IPS-15b (cell line): ENCODE data around the gene MTG2.
A peak's percentile ranks its signal among the peaks of the same experiment; 100 is the strongest.

Source experiments
- H3K27me3 ChIP-seq: one replicate; pipeline ENCODE4 v1.6.1; 2013; ENCODE audit warnings: low read length; ENCODE audit not compliant: control insufficient read depth, insufficient read depth
- H3K36me3 ChIP-seq: one replicate; pipeline ENCODE4 v1.6.1; 2013; ENCODE audit warnings: low read length; ENCODE audit not compliant: control insufficient read depth, insufficient read depth
- H3K4me1 ChIP-seq: one replicate; pipeline ENCODE4 v1.6.1; 2013; ENCODE audit warnings: mild to moderate bottlenecking, low read length; ENCODE audit not compliant: control insufficient read depth, insufficient read depth
- H3K4me3 ChIP-seq: one replicate; pipeline ENCODE4 v1.5.1; 2013; ENCODE audit warnings: low read depth, low read length
- H3K9ac ChIP-seq: one replicate; pipeline ENCODE4 v1.6.1; 2013; ENCODE audit warnings: low read depth, mild to moderate bottlenecking, low read length
- H3K9me3 ChIP-seq: one replicate; pipeline ENCODE4 v1.6.1; 2013; ENCODE audit warnings: mild to moderate bottlenecking, low read length; ENCODE audit not compliant: control insufficient read depth, insufficient read depth

MTG2 gene

DNA sequence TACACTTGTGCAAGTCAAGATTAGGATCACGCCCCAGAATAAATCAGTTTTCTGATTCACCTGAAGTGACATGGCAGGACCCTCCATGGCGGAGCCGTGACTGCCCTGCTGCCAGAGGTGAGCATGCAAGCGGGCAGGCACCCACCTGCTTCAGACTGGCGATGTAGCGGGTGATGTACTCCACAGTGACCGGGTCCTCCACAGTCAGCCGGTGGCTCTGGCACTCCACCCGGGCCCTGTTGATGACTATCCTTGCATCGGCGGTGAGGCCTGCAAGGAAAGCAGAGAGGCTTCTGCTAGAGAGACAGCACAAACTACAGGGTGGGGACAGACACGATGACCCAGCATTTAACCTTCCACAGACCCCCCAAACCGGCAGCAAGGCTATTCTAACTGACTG lies 43.2 kb upstream of the MTG2 start:
- peaks cover 54% of the 10 kb centered on the region for H3K36me3 ChIP-seq
- H3K9me3 ChIP-seq: no peaks in the 10 kb centered on the region
- H3K9ac ChIP-seq: no peak overlapping the region
- peaks cover 4% of the 10 kb centered on the region for H3K4me1 ChIP-seq
- H3K4me3 ChIP-seq: no peak overlapping the region
- H3K27me3 ChIP-seq: no peaks in the 10 kb centered on the region

DNA sequence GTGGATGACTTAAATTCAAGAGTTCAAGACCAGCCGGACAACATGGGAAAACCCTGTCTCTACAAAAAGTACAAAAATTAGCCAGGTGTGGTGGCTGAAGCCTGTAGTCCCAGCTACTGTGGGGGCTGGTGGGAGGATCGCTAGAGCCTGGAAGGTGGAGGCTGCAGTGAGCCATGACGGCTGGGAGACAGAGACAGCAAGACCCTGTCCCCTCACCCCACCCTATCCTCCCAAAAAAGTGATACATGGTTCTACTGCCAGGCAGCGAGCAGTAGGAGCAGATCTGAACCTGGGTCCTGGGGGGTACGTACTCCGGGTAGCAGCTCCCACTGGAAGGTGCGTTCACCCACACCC lies 41.8 kb upstream of the MTG2 start:
- Histone ChIP-seq H3K9me3 (no peaks in the 10 kb centered on the region), H3K4me3 (peak overlapping the region; percentile 62), H3K27me3 (no peaks in the 10 kb centered on the region), H3K9ac (peak overlapping the region; percentile 30), H3K36me3 (peaks cover 46% of the 10 kb centered on the region), H3K4me1 (peaks cover 4% of the 10 kb centered on the region)

DNA sequence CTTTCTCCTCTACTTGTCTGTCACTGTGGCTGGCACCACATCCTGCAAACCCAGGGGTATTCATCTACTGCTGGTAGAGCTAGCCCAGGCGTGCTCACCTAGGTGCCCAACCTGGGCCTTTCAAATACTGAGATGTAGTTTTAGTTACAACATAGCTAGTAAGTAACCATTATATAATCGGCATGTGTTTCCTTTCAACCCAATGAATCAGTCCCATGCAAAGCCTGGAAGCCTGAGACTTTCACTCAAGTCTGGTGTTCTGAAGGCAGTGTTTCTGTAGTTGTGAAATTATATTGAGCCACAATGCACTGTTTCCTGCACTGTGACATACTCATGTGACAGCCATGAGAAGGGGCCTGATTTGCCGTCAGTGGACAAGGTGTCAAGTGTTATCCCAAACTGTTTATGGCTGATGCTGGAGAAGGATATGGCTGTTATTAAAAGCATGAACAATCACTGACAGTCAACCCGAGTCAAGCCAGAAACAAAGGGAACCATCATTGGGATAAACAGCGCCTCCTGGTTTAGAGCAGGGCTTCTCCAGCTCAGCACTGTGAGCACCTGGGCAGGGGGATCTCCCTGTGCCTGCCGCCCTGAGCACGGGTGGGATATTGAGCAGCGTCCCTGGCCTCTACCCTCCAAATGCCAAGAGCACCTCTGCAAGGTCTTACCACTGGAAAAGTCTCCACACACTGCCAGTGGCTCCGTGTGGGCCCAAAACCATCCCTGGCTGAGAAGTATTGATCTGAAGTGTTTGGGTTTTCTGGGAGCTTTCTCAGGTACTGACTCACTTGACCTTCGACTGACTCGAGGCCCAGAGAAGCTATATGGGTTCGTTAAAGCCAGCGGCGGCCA lies 41.2 kb upstream of the MTG2 start:
- H3K4me1 ChIP-seq: peaks cover 4% of the 10 kb centered on the region
- peak overlapping the region; percentile 63 for H3K9ac ChIP-seq
- H3K27me3 ChIP-seq: no peaks in the 10 kb centered on the region
- peak overlapping the region; percentile 62 for H3K4me3 ChIP-seq
- H3K9me3 ChIP-seq: no peaks in the 10 kb centered on the region
- peaks cover 45% of the 10 kb centered on the region for H3K36me3 ChIP-seq

DNA sequence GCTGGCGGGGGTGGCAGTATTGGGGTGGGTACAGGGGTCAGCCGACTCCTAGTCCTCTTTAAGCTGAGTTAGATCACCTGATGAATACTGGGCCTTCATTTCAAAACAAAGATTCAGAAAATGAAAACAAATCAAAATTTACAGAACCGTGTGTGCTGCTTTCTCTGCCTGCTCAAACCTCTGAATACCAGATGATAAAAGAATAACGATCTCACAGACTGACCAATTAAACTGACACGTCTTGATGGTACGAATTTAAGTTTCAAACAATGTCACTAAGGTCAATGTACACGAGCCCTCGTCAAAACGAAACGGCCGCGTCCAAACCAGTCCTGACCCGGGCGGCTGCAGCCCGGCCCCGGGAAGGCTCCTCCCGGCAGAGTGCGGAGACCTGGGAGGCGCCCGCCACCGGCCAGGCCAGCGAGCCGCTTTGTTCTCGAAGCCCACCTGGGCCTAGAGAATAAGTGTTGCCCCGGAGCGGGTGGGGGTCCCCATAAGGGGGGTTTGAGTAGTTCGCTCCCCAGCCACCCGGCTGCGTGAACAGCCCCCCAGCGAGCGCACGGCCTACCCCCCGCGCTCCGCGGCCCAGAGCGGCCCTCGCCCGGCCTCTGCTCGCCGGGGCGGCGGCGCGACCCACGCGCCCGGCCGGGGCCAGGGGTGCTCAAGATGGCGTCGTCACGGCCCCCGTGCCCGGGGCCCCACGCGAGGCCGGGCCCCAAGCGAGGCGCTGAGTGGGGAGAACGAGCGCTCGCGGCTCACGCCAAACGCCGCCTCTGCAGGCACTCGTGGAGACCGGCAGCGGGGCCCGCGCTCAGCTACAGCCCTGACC lies 40.4 kb upstream of the MTG2 start:
- H3K4me1 ChIP-seq: peaks cover 4% of the 10 kb centered on the region
- no peaks in the 10 kb centered on the region for H3K27me3 ChIP-seq
- H3K9ac ChIP-seq: peak overlapping the region; percentile 29
- H3K36me3 ChIP-seq: peaks cover 39% of the 10 kb centered on the region
- peak overlapping the region; percentile 62 for H3K4me3 ChIP-seq
- no peaks in the 10 kb centered on the region for H3K9me3 ChIP-seq

DNA sequence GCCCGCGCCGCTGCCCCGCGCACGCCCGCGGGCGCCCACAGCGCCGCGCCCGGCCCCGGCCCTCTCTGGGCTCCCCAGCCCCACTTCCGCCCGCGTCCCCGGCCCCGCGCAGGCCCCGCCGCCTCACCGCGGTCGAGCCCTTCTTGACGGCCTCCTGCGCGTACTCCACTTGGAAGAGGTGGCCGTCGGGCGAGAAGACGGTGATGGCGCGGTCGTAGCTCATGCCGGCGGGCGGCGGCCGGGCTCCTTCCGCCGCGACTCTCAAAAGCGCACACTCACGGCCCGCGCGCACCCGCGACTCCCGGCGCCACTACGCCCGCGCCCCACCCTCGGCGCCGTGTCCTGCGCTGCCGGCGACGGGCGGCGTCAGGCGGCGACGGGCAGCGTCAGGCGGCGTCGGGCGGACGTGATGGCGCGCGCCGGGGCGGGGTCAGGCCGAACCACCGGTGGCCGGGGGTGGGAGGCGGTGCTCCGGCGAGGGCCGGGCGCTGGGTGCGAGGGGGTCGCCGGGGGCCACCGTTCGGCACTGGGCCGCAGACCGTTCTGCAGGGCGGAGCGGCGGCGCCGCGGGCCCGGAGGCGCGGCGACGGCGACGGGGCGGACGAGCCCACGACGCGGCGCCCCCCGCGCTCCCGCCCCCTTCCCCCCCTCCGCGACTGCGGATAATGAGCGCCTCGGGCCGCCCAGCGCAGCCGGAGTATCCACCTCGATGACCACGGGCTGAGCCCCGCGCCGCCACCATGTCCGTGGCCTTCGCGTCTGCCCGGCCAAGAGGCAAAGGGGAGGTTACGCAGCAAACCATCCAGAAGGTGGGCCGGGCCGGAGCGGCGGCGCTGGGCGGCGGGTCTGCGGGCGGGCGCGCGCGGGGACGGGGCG lies 39.5 kb upstream of the MTG2 start, which contains the start of the genes PSMA7 and SS18L1:
Gene PSMA7 (minus strand): TSS at position 314 of the 876 bp plus-strand sequence. CDS start 91 bp downstream, at position 223.
Gene SS18L1 (plus strand): TSS at position 689 of the 876 bp plus-strand sequence. CDS start 52 bp downstream, at position 741.
- Histone ChIP-seq H3K36me3 (peaks cover 31% of the 10 kb centered on the region), H3K27me3 (no peaks in the 10 kb centered on the region), H3K9me3 (no peaks in the 10 kb centered on the region), H3K4me3 (peak within 1 kb of the TSS; percentile 63), H3K9ac (peak within 1 kb of the TSS; percentile 65), H3K4me1 (peaks cover 4% of the 10 kb centered on the region)

DNA sequence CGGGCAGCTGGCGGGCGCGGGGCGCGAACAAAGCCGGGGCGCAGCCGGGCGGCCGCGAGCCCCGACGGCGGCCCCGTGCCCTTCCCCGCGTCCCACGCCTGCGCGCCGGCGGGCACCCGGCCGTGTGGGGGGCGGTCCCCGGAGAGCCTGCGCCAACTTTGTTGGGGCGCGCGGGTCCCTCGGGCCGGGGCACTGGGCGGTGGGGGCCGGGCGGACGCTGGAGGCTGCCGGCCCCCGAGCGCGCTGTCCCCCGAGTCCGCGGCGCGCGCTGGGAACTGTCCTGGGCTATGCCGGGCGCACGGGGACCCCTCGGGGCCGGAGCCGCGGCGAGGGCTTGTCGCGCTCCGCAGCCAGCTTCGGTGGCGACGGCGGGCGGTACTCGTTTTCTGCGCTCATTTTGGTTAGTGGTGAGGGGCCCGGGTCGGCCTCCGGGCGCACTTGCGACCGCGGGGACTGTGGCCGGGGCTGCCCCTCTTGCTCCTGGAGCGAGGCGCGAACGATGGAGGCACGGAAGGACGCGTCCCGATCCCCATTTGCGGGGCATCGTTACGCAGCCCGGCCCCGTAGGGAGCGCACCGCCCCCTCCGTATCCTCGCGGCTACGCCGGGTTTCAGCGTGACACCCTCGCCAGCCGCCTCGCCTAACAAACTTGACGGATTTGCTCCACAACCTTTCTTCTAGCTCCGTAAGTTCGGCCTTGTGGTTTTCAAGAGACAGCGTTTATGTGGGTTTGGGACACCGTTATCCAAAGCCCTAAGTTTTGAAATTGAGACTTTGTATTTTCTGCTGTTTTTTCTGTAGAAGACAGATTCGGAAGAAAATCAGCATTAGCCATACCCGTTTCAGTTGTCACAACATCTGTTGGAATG lies 38.6 kb upstream of the MTG2 start:
- no peaks in the 10 kb centered on the region for H3K27me3 ChIP-seq
- no peak overlapping the region for H3K9ac ChIP-seq
- peak overlapping the region; percentile 63 for H3K4me3 ChIP-seq
- peaks cover 4% of the 10 kb centered on the region for H3K4me1 ChIP-seq
- H3K36me3 ChIP-seq: peaks cover 24% of the 10 kb centered on the region
- no peaks in the 10 kb centered on the region for H3K9me3 ChIP-seq

DNA sequence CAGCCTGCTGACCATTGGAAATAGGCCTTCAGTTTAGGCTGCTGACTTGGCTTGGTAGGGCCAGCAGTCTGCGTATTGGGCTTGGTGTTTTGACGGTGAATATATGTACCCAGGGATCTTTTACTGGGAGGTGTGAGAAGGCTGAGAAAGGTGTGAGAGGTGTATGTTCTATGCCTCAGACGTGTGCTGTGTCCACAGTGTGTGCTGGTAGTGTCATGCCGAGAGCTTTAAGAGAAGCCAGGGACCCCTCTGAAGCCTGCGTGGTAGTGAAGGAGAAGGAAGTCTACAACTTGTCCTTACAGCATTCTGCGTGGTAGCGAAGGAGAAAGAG lies 37.2 kb upstream of the MTG2 start:
- Histone ChIP-seq H3K36me3 (peaks cover 15% of the 10 kb centered on the region), H3K9me3 (no peaks in the 10 kb centered on the region), H3K9ac (no peak overlapping the region), H3K4me3 (no peak overlapping the region), H3K4me1 (peaks cover 4% of the 10 kb centered on the region), H3K27me3 (no peaks in the 10 kb centered on the region)

DNA sequence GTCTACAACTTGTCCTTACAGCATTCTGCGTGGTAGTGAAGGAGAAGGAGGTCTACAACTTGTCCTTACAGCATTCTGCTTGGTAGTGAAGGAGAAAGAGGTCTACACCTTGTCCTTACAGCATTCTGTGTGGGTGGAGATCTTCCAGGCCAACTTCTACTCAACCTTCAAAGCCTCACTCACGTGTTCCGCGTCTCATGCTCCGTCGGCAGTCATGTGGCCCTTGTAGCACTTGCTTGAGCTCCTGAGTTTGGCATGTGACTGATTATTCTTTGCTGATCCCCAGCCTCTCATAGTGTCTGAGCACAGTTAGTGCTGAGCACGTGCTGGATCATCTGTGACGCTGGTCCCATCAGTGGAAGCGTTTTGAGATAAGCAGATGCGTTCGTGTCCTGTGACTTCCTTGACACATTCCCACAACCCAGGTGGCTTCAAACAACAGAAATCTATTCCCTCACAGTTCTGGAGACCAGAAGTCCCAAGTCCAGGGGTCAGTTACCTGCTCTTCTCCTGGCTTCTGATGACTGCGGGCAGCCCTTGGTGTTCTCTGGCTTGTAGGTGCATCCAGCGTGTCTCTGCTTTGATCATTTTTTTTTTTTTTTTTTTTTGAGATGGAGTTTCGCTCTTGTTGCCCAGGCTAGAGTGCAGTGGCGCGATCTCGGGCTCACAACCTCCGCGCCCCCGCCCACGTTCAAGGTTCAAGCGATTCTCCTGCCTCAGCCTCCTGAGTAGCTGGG lies 36.6 kb upstream of the MTG2 start:
- H3K36me3 ChIP-seq: peaks cover 14% of the 10 kb centered on the region
- peaks cover 4% of the 10 kb centered on the region for H3K4me1 ChIP-seq
- no peaks in the 10 kb centered on the region for H3K27me3 ChIP-seq
- no peaks in the 10 kb centered on the region for H3K9me3 ChIP-seq
- H3K4me3 ChIP-seq: no peak overlapping the region
- no peak overlapping the region for H3K9ac ChIP-seq

DNA sequence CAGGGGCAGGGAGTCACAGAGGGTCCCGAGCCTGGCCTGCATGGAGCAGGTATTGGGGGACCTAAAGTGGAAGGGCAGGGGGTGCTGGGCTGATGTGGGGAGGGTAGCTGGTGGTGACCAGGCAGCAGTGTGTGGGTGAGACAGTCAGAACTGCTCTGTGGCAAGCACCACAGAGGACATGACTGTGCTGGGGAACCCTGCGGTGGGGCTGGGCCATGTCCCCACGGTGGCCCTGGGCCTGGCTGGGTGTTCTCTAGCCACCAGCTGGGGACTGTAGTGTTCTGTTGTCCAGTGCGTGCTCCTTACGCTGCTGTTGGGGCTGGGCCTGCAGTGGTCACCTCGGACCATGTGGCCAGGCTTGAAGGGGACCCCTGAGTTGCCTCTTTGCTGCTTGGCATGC lies 35.7 kb upstream of the MTG2 start:
- H3K9me3 ChIP-seq: no peaks in the 10 kb centered on the region
- H3K9ac ChIP-seq: no peak overlapping the region
- no peak overlapping the region for H3K4me3 ChIP-seq
- H3K4me1 ChIP-seq: no peaks in the 10 kb centered on the region
- H3K27me3 ChIP-seq: no peaks in the 10 kb centered on the region
- H3K36me3 ChIP-seq: peaks cover 15% of the 10 kb centered on the region

DNA sequence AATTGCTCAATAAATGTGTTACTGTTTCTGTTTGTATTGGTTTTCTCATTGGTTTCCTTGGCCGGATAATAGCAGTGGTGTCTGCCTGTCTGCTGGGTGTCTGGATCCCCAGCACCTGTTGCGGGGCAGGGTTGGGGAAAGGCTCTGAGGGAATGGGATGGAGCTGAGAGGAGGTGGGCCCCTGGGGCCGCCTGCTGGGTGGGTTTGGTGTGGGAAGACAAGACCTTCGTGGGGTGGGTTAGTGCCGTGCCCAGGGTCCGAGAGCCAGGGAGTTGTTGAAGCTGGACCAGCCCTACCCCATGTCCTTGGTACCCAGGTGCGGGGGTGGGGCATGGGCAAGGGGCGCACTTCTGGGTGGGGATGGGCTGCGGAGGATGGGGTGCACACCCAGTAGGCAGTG lies 35.3 kb upstream of the MTG2 start:
- no peaks in the 10 kb centered on the region for H3K9me3 ChIP-seq
- no peak overlapping the region for H3K4me3 ChIP-seq
- no peaks in the 10 kb centered on the region for H3K27me3 ChIP-seq
- H3K9ac ChIP-seq: no peak overlapping the region
- no peaks in the 10 kb centered on the region for H3K4me1 ChIP-seq
- peaks cover 15% of the 10 kb centered on the region for H3K36me3 ChIP-seq
